B cell (primary cell): Measurements from ENCODE around the gene LCN9. TPM values are rescaled to one million over a fixed set of nuclear protein-coding genes. Genes with fewer than 3 reads are reported as not detected.

Experiments used
- ATAC-seq: fragments of 200-7000 bp; cut with Tn5 transposase; one replicate; pipeline ENCODE4 v1.10.0; 2021; ENCODE audit warnings: low read depth, mild to moderate bottlenecking, moderate number of reproducible peaks, moderate library complexity
- CTCF ChIA-PET: fragments of 350-600 bp; sonication (Branson Sonifier 250); formaldehyde crosslinking; loops from one replicate; lab custom pipeline; 2021; ENCODE audit warnings: antibody characterized with exemption, inconsistent platforms; lab: Charles Lee
- POLR2A ChIA-PET: fragments of 350-600 bp; sonication (Branson Sonifier 250); formaldehyde crosslinking; loops from one replicate; lab custom pipeline; 2021; ENCODE audit warnings: antibody characterized with exemption; lab: Charles Lee
- DNase-seq: peaks from one replicate; pipeline ENCODE4 v3.0.0; 2013
- H2AFZ ChIP-seq: 2 replicates; pipeline ENCODE4 v1.6.1; 2012; ENCODE audit warnings: mild to moderate bottlenecking, low read depth, low read length; ENCODE audit not compliant: insufficient read depth, poor library complexity, severe bottlenecking
- H3K27ac ChIP-seq, 2 donors: 1 replicate in 1 of 2; 2 replicates in 1 of 2; pipeline ENCODE4 v1.5.1; 2012 to 2013; ENCODE audit warnings: low read length in 2 of 2, mild to moderate bottlenecking in 2 of 2, moderate library complexity in 1 of 2
- H3K27me3 ChIP-seq, 4 experiments: fragments of 200-600 bp in 1 of 4; sonication (generic) in 1 of 4; replicated peaks in 1 of 4; 1 replicate in 2 of 4; 2 replicates in 2 of 4; pipeline versions ENCODE4 v1.6.1 to v1.7.0; 2013 to 2016; ENCODE audit warnings: low read length in 3 of 4, mild to moderate bottlenecking in 2 of 4, mixed read lengths in 1 of 4, moderate library complexity in 1 of 4; ENCODE audit not compliant: insufficient read depth in 4 of 4, control insufficient read depth in 3 of 4; ENCODE audit errors: control extremely low read depth in 1 of 4
- H3K36me3 ChIP-seq, 2 experiments: replicated peaks in 1 of 2; 1 replicate in 1 of 2; 2 replicates in 1 of 2; pipeline versions ENCODE4 v1.6.1 to v1.7.1; 2013; ENCODE audit warnings: low read length in 1 of 2; ENCODE audit not compliant: insufficient read depth in 2 of 2, control insufficient read depth in 1 of 2; ENCODE audit errors: control extremely low read depth in 1 of 2, extremely low read depth in 1 of 2
- H3K4me1 ChIP-seq, 2 donors: fragments of 200-600 bp in 1 of 2; sonication (generic) in 1 of 2; 1 replicate in 1 of 2; 2 replicates in 1 of 2; pipeline versions ENCODE4 v1.5.1 to v1.6.1; 2013 to 2017; ENCODE audit warnings: low read length in 2 of 2; ENCODE audit not compliant: control insufficient read depth in 2 of 2, insufficient read depth in 2 of 2
- H3K4me2 ChIP-seq: replicated peaks from 2 replicates; pipeline ENCODE3; 2012; ENCODE audit warnings: mild to moderate bottlenecking, low read depth, low read length; ENCODE audit not compliant: poor library complexity, severe bottlenecking
- H3K4me3 ChIP-seq, 5 experiments: fragments of 200-600 bp in 1 of 5; sonication (generic) in 1 of 5; 1 replicate in 3 of 5; 2 replicates in 2 of 5; pipeline versions ENCODE4 v1.5.1 to v1.7.0; 2011 to 2016; ENCODE audit warnings: low read length in 4 of 5, mild to moderate bottlenecking in 4 of 5, low read depth in 2 of 5, control low read depth in 1 of 5, moderate library complexity in 1 of 5; ENCODE audit not compliant: insufficient read depth in 1 of 5; ENCODE audit errors: control extremely low read depth in 1 of 5, extremely low read depth in 1 of 5
- H3K79me2 ChIP-seq: fragments of 200-600 bp; sonication (generic); one replicate; pipeline ENCODE4 v1.6.0; 2016; ENCODE audit warnings: low read length; ENCODE audit not compliant: control insufficient read depth, insufficient read depth
- H3K9ac ChIP-seq: fragments of 200-600 bp; sonication (generic); 2 replicates; pipeline ENCODE4 v1.6.1; 2017; ENCODE audit warnings: mild to moderate bottlenecking, low read length, moderate library complexity
- H3K9me3 ChIP-seq, 3 donors: one replicate each; pipeline versions ENCODE4 v1.6.1 to v1.7.1; 2013; ENCODE audit warnings: low read length in 2 of 3; ENCODE audit not compliant: control insufficient read depth in 2 of 3, insufficient read depth in 1 of 3; ENCODE audit errors: control extremely low read depth in 1 of 3
- H4K20me1 ChIP-seq: 2 replicates; pipeline ENCODE4 v1.6.0; 2012; ENCODE audit warnings: mild to moderate bottlenecking, low read length; ENCODE audit not compliant: insufficient read depth, control insufficient read depth, poor library complexity, severe bottlenecking
- H3K27ac Mint-ChIP-seq: one replicate; pipeline ENCODE4 v1.8.0; 2021; ENCODE audit warnings: mixed read lengths
- H3K27me3 Mint-ChIP-seq: one replicate; pipeline ENCODE4 v1.8.0; 2021; ENCODE audit warnings: mixed read lengths
- H3K4me1 Mint-ChIP-seq: one replicate; pipeline ENCODE4 v1.8.0; 2021; ENCODE audit warnings: mixed read lengths
- H3K4me3 Mint-ChIP-seq: one replicate; pipeline ENCODE4 v1.8.0; 2021; ENCODE audit warnings: mixed read lengths
- H3K9me3 Mint-ChIP-seq: one replicate; pipeline ENCODE4 v1.8.0; 2022; ENCODE audit warnings: mixed read lengths; ENCODE audit not compliant: insufficient read depth
- EZH2 ChIP-seq: IDR thresholded peaks from 2 replicates; pipeline ENCODE4 v1.6.1; 2012; ENCODE audit warnings: borderline replicate concordance, low read depth, mild to moderate bottlenecking, moderate library complexity, low read length; ENCODE audit not compliant: insufficient read depth, poor library complexity, severe bottlenecking
- WGBS: methylation state at CpG from one replicate; pipeline ENCODE4 v1.1.5; 2013; ENCODE audit warnings: missing lambda C conversion rate; ENCODE audit not compliant: insufficient coverage; 5-methylcytosine and 5-hydroxymethylcytosine counted together
- intact Hi-C: fragments of 100-400 bp; cut with micrococcal nuclease; formaldehyde crosslinking; loops from one replicate; pipeline ENCODE4 v1.10.0; 2022
- polyA plus RNA-seq: library from polyadenylated mRNA; depleted of rRNA; stranded (reverse); fragments of >200 nt; gene quantifications from 2 replicates; pipeline ENCODE4 v1.2.3, GENCODE V29; 2012
- total RNA-seq, 2 donors: library from RNA; stranded (reverse); fragments of 120-200 nt in 1 of 2; gene quantifications; 1 replicate in 1 of 2; 2 replicates in 1 of 2; pipeline versions ENCODE4 v1.2.3 to v1.2.4, GENCODE V29; 2013 to 2022
- TF ChIP-seq, protein P1 (sequence below): fragments of 200-600 bp; IDR thresholded peaks from one replicate; pipeline ENCODE4 v1.8.0; 2022; ENCODE audit warnings: antibody characterized with exemption, mild to moderate bottlenecking

The LCN9 gene
- total and polyA plus RNA-seq, 2 donors (not counting 1 experiment from before 2014, with no cell fraction given) = not detected

DNA sequence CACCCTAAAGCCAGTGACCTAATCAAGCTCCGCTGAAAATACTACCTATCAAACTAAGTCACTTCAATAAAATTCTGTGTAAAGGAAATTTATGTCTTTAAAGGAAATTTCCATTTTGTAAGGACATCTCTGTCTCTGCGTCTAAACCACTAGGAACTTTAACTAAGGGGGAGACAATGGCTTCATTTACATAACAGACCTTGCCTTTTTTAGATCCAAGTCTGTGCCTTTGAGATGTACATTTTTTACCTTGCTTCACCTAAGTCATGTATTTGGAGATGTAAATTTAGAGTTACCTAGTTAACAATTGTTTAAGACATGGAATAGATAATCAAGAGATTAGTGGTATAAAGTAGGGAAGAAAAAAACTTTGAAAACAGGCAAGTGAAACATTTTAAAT is 13.6 kb upstream of the LCN9 start:
- DNase-seq = no peak
- H3K4me3 Mint-ChIP-seq = no peak overlapping the region
- no peak overlapping the region for H3K4me2 ChIP-seq
- intact Hi-C loops = no loop called here
- H3K9me3 ChIP-seq = peaks cover 0 to 31% (median 26%) of the 10 kb centered on the region in 3 donors
- no peak overlapping the region for H3K27ac ChIP-seq
- no peak overlapping the region for H3K9ac ChIP-seq
- CTCF ChIA-PET = no interaction called here
- no peak for TF ChIP-seq EZH2
- TF ChIP-seq, protein P1, sequence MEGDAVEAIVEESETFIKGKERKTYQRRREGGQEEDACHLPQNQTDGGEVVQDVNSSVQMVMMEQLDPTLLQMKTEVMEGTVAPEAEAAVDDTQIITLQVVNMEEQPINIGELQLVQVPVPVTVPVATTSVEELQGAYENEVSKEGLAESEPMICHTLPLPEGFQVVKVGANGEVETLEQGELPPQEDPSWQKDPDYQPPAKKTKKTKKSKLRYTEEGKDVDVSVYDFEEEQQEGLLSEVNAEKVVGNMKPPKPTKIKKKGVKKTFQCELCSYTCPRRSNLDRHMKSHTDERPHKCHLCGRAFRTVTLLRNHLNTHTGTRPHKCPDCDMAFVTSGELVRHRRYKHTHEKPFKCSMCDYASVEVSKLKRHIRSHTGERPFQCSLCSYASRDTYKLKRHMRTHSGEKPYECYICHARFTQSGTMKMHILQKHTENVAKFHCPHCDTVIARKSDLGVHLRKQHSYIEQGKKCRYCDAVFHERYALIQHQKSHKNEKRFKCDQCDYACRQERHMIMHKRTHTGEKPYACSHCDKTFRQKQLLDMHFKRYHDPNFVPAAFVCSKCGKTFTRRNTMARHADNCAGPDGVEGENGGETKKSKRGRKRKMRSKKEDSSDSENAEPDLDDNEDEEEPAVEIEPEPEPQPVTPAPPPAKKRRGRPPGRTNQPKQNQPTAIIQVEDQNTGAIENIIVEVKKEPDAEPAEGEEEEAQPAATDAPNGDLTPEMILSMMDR = no peak
- no peaks in the 10 kb centered on the region for H4K20me1 ChIP-seq
- no peaks in the 10 kb centered on the region for H3K27me3 ChIP-seq
- H3K9me3 Mint-ChIP-seq = peaks cover 19% of the 10 kb centered on the region
- no peaks in the 10 kb centered on the region for H3K36me3 ChIP-seq
- H3K27ac Mint-ChIP-seq = no peak overlapping the region
- POLR2A ChIA-PET = no interaction called here
- ATAC-seq = no peak
- H3K79me2 ChIP-seq = no peaks in the 10 kb centered on the region
- no peaks in the 10 kb centered on the region for H3K4me1 Mint-ChIP-seq
- H3K4me1 ChIP-seq = no peaks in the 10 kb centered on the region
- H3K27me3 Mint-ChIP-seq = peaks cover 3% of the 10 kb centered on the region
- WGBS = no CpG with 5 or more reads among the region's 2 CpGs
- no peak overlapping the region for H3K4me3 ChIP-seq
- no peak overlapping the region for H2AFZ ChIP-seq

DNA sequence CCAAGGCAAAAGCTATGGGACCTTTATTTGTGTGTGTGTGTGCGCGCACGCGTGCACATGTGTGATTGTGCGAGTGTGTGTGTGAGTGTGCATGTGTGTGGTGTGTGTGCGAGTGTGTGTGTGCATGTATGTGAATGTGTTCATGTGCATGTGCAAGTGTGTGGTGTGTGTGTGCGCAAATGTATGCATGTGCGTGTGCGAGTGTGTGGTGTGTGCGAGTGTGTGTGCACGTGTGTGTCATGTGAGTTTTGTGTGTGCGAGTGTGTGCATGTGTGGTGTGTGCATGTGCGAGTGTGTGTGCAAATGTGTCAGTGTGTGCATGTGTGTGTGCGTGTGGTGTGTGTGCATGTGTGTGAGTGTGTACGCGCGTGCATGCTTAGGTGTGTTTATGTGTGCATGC is 12.7 kb upstream of the LCN9 start:
- Histone ChIP-seq H3K27me3 (no peaks in the 10 kb centered on the region), H3K4me3 (no peak overlapping the region), H3K9me3 (peaks cover 0 to 23% (median 18%) of the 10 kb centered on the region in 3 donors), H3K79me2 (no peaks in the 10 kb centered on the region), H2AFZ (no peak overlapping the region), H3K9ac (no peak overlapping the region), H3K4me1 (no peaks in the 10 kb centered on the region), H4K20me1 (no peaks in the 10 kb centered on the region), H3K4me2 (no peak overlapping the region), H3K36me3 (no peaks in the 10 kb centered on the region), H3K27ac (no peak overlapping the region)
- CTCF ChIA-PET = no interaction called here
- 90% methylated on average over 15 of the region's 17 CpGs for WGBS
- Mint-ChIP-seq H3K27me3 (peaks cover 8% of the 10 kb centered on the region), H3K4me1 (no peaks in the 10 kb centered on the region), H3K4me3 (no peak overlapping the region), H3K9me3 (peaks cover 11% of the 10 kb centered on the region), H3K27ac (no peak overlapping the region)
- ATAC-seq (no peak), DNase-seq (no peak)
- POLR2A ChIA-PET = no interaction called here
- intact Hi-C loops = no loop called here
- TF ChIP-seq, protein P1 = no peak
- TF ChIP-seq EZH2 = no peak
